Spinal cord (tissue), 10 donors: ENCODE results near the gene UTF1. TPM values are rescaled to one million over a fixed set of nuclear protein-coding genes. Genes with fewer than 3 reads are reported as not detected.

Source experiments
- DNase-seq, 6 donors: peaks; one replicate each; pipeline versions ENCODE4 v3.0.0 to v3.0.0-alpha.2; 2013 to 2015; ENCODE audit warnings: low spot score in 6 of 6, low read depth in 4 of 6
- H3K27ac ChIP-seq: one replicate; pipeline ENCODE4 v1.5.1; 2013; ENCODE audit warnings: low read depth, low read length, control low read depth
- H3K27me3 ChIP-seq: one replicate; pipeline ENCODE4 v1.6.1; 2013; ENCODE audit warnings: low read length; ENCODE audit not compliant: control insufficient read depth, insufficient read depth
- H3K36me3 ChIP-seq: one replicate; pipeline ENCODE4 v1.6.1; 2013; ENCODE audit warnings: low read length; ENCODE audit not compliant: control insufficient read depth, insufficient read depth
- H3K4me1 ChIP-seq: one replicate; pipeline ENCODE4 v1.6.1; 2013; ENCODE audit warnings: low read length; ENCODE audit not compliant: control insufficient read depth, insufficient read depth
- H3K4me3 ChIP-seq: one replicate; pipeline ENCODE4 v1.5.1; 2013; ENCODE audit warnings: low read depth, low read length, control low read depth
- H3K9me3 ChIP-seq: one replicate; pipeline ENCODE4 v1.6.1; 2013; ENCODE audit warnings: low read length; ENCODE audit not compliant: control insufficient read depth, insufficient read depth
- WGBS: methylation state at CpG from one replicate; pipeline ENCODE4 v1.1.5; 2013; ENCODE audit warnings: missing lambda C conversion rate; ENCODE audit not compliant: insufficient coverage; 5-methylcytosine and 5-hydroxymethylcytosine counted together
- polyA plus RNA-seq, 2 donors: library from polyadenylated mRNA; unstranded; fragments of 120-200 nt; gene quantifications; one replicate each; pipeline ENCODE4 v1.2.1, GENCODE V29; 2013; ENCODE audit not compliant: insufficient read length in 2 of 2
- total RNA-seq, 2 donors: library from RNA; depleted of rRNA in 1 of 2; stranded (reverse); fragments of 120-200 nt in 1 of 2; fragments of >200 nt in 1 of 2; gene quantifications; one replicate each; pipeline versions ENCODE4 v1.2.3 to v1.2.4, GENCODE V29; 2013 to 2014
- donor health status: healthy.

UTF1 gene
- total and polyA plus RNA-seq, 4 donors = not detected

DNA sequence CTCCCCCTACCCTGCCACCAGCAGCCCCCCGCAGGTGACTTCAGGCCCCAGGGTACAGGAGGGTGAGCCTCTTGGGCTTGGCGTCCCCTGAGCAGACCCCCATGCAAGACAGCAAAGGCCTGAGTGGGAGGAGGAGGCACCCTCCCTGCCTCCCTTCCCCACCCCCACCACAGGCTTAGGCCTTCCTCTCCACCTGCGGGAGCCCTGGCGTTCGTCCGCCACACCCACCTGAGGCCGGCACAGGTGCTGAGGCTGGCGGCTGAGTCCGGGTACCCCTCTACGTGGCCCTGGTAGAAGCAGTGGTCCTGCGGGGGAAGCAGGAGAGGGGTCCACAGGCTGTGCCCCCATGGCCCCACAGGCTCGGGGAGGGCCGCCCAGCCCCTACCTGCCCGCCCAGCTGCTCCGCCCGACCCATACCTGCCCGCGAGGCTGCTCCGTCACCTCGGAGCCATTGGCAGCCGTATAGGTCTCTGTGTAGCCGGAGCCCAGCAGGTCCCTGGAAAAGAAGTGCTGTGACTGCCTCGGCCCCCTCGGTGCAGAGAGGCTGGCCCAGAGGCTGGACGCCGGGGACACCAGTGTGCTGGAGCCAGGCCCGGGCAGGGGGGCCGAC is 43.6 kb downstream of the UTF1 start:
- Histone ChIP-seq H3K4me1 (peaks cover 9% of the 10 kb centered on the region), H3K4me3 (no peak overlapping the region), H3K9me3 (no peaks in the 10 kb centered on the region), H3K27ac (no peak overlapping the region), H3K27me3 (peaks cover 23% of the 10 kb centered on the region), H3K36me3 (peaks cover 72% of the 10 kb centered on the region)
- DNase-seq = no peak
- 89% methylated on average over 22 of the region's 28 CpGs for WGBS

DNA sequence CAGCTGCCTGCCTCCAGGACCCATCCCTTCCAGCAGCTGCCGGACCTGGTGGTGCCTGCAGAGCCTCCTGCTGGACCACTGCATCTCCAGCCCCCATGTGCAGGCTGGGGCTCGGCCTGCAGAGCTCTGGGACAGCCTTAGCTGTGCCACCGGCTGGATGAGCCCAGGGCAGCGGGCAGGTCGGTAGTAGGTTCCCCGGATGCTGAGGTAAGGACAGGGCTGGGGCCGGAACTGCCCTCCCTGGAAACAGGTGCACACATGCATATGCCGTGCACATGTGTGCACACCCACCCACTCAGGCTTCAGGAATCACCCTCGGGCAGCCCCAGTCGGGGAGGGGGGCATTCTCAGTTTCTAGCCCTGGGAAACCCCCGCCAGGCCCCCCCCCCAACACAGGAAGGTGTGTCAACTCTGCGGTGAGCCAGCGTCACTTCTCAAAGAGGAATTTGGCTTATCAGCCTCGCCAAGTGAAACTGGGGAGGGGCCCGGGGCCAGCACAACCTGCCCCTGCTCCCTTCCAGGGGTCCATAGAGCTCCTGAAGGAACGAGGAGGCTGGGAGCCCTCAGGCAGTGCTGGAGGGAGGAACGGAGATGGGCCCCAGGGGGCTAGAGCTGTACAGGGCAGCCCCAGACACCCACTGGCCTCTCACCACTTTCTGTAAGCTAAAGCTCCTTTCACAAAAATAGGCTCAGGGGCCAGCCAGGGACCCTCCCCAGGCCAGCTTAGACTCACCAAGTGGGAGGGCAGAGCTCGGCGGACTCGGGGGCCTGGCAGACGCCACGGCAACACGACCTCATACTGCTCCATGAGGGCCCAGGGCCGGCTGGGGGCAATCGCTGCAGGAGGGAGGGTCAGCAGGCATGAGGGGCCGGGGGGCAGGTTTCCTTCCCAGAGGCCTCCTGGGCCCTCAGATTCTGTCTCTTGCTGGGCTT is 45.0 kb downstream of the UTF1 start:
- no peaks in the 10 kb centered on the region for H3K9me3 ChIP-seq
- peaks cover 23% of the 10 kb centered on the region for H3K27me3 ChIP-seq
- peaks cover 9% of the 10 kb centered on the region for H3K4me1 ChIP-seq
- no peak overlapping the region for H3K27ac ChIP-seq
- no peak overlapping the region for H3K4me3 ChIP-seq
- DNase-seq = no peak
- WGBS = 51% methylated on average over 24 of the region's 26 CpGs
- peaks cover 72% of the 10 kb centered on the region for H3K36me3 ChIP-seq

DNA sequence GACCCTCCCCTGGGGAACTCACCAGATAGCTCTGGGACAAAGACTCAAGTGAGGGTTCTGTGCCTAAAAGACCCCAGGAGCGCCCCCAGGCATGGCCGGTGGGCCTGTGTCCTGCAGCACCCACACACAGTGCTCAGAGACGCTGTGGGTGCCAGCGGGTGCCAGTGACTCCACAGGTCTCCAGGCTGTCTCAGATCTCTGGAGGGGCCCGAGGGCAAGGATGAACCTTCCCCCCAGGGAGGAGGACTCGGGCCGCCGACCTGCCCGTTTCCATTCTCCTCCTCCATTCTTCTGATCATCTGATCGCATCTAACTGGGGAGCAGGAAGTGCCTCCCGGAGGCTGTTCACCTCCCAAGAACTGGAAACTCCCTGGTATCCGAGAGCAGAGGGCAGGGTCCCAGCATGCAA is 45.7 kb downstream of the UTF1 start:
- peaks cover 72% of the 10 kb centered on the region for H3K36me3 ChIP-seq
- H3K9me3 ChIP-seq = no peaks in the 10 kb centered on the region
- H3K4me3 ChIP-seq = no peak overlapping the region
- DNase-seq = no peak
- no peak overlapping the region for H3K27ac ChIP-seq
- peaks cover 9% of the 10 kb centered on the region for H3K4me1 ChIP-seq
- 35% methylated on average over 12 of the region's 12 CpGs for WGBS
- H3K27me3 ChIP-seq = peaks cover 23% of the 10 kb centered on the region

DNA sequence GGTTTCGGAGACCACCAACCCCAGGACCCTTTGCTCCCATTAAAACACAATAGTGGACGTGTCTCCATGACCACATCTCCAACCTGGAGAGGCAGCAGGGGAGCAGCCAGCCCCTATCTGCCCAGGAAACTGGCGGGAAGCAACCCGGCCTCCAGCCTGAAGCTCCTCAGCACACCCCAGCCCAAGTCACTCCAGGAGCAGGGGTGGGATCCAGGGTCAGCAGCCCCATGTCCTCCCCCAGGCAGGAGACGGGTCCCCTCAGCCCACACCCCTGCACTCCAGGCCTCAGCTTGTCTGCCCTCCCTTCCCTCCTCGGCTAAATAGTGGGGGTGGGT is 46.0 kb downstream of the UTF1 start:
- WGBS = 40% methylated on average over 5 of the region's 6 CpGs

DNA sequence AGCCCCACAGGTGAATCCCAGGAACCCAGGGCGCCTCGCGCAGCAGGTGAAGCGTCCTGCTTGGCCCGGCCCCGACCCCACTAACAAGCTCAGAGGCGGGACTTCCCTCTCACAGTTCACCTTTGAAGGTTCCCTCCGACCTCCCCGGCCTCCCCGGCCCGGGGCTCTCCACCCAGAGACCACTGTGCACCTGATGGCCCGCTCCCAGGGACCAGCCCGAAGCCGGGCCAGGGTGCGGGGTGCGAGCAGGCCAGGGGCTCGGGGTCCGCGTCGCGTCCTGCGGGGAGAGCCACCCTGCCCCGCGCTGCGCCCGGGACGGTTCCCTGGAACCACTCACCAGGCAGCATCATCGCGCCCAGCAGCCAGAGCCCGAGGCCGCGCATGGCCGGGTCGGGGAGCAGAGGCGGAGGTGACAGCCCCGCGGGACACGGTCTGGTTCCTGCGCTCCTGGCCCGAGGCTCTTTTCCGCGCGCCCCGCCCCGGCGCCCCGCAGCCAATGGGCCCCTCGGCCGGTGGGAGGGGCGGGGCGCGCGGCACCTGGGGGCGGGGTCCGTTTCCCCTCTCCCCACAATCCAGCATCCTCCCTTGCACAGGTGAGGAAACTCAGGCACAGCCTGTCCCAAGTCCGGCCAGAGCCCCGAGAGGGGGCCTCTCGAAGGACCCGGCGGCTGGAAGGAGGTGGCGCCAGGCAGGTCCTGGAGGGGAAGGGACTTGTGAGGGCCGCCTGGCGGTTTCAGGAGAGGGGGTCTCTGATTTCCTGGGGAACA is 46.6 kb downstream of the UTF1 start, which contains the start of gene ADAM8:
Gene ADAM8 (minus strand): TSS at position 434 of the 767 bp plus-strand sequence. CDS start 51 bp downstream, at position 383.
- no peak within 1 kb of the TSS for H3K4me3 ChIP-seq
- WGBS = 7% methylated on average over 53 of the region's 63 CpGs
- H3K9me3 ChIP-seq = no peaks in the 10 kb centered on the region
- DNase-seq = no peak
- H3K27ac ChIP-seq = no peak within 1 kb of the TSS
- H3K4me1 ChIP-seq = peaks cover 9% of the 10 kb centered on the region
- peaks cover 23% of the 10 kb centered on the region for H3K27me3 ChIP-seq
- H3K36me3 ChIP-seq = peaks cover 72% of the 10 kb centered on the region

More for the DNA sequence above, 46.0 kb downstream of the UTF1 start:
- Histone ChIP-seq H3K4me3 (no peak overlapping the region), H3K27me3 (peaks cover 23% of the 10 kb centered on the region), H3K27ac (no peak overlapping the region), H3K36me3 (peaks cover 72% of the 10 kb centered on the region), H3K4me1 (peaks cover 9% of the 10 kb centered on the region), H3K9me3 (no peaks in the 10 kb centered on the region)
- DNase-seq = no peak

DNA sequence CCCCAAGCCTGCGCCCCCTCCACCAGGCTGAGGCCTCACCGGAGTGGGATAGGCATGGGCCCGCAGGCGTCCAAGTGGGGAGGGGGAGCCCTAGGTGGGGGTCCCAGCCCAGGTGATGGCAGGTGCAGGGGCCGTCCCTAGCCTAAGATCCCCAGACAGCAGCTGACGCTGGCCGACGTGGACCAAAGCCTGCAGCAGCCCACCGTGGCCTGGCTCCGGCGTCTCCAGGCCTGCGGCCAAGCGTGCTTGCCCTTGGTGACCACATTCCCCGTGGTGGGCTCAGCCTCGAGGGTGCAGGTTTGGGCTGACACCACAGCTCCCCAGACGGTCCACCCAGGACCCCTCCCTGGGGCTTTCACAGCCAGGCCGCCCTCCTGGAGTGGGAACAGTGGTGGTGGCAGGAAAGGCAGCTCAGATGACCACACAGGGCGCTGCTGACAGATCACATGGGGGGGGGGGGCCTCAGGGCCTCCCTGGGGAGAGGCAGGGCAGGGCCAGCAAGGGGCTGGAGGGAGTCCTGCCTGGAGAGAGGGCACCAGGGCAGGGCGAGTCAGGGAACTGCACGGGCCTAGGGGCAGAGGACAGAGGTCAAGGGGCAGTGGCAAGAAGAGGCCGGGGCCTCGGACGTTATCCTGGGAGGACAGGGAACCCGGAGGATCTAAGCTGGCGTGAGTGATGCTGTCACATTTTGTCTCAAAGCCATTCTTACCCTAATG is 47.4 kb downstream of the UTF1 start:
- DNase-seq = no peak
- Histone ChIP-seq H3K4me3 (no peak overlapping the region), H3K9me3 (no peaks in the 10 kb centered on the region), H3K27ac (no peak overlapping the region), H3K4me1 (peaks cover 9% of the 10 kb centered on the region), H3K27me3 (peaks cover 23% of the 10 kb centered on the region), H3K36me3 (peaks cover 74% of the 10 kb centered on the region)
- 67% methylated on average over 21 of the region's 25 CpGs for WGBS

DNA sequence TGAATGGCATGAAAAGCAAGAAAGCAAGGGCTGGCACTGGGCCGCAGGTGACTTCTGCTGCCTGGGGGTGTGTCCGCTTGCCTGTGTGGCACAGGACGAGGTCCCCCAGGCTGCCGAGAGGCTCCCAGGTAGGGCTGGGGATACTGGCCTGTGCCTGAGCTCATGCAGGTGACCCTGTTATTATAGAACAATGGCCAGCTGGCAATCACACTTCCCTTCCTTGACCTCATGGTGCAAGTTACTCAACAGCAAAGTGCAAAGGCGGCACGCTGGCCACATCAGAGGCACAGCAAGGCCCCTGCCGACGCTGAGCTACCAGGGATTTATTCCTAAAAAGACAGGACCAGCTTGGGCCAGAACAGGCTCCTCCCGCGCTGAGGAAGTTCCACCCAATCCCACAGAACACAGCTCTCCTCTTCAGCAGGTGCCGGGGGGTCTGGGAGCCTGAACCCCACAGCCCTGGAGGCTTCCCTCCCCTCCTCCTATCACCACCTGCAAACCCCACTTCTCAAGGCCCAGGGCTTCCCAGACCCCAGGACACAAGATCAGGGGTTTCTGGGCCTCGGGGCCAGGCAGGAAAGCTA is 48.1 kb downstream of the UTF1 start:
- no peak overlapping the region for H3K27ac ChIP-seq
- H3K9me3 ChIP-seq = no peaks in the 10 kb centered on the region
- no peak for DNase-seq
- peaks cover 23% of the 10 kb centered on the region for H3K27me3 ChIP-seq
- H3K4me1 ChIP-seq = peaks cover 9% of the 10 kb centered on the region
- 84% methylated on average over 12 of the region's 12 CpGs for WGBS
- peaks cover 74% of the 10 kb centered on the region for H3K36me3 ChIP-seq
- no peak overlapping the region for H3K4me3 ChIP-seq

DNA sequence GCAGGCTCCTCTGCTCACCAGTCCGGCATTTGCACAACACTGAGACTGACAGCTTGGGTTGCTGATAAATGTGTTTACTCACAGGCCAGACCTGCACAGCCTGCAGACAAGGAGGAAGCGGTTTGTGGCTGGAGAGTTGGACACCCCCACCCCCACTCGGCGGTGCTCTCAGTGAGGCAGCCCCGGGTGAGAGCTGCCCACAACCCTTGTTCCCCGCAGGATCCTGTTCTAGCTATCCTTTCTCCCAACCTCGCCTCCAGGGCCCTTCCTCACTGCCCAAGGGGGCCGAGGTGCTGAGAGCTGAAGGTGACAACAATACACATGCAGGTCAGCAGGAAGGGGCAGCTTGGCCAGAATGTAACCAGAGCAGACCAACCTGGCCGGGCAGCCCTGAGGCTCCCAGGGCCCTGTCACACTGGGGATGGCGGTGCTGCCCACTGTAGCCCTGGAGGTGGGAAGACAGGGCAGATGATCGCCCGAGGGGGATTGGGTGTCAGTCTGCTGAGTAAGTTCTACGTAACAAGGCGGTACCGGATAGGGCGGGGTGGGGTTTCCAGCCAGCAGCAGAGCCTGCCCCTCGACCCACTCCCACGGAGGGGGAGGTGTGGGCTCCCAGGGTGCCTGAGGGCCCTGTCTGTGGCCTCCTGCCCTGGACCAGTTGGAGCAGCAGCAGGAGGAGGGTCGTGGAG is 48.7 kb downstream of the UTF1 start:
- no peak for DNase-seq
- Histone ChIP-seq H3K36me3 (peaks cover 74% of the 10 kb centered on the region), H3K4me1 (peaks cover 9% of the 10 kb centered on the region), H3K4me3 (no peak overlapping the region), H3K27me3 (peaks cover 23% of the 10 kb centered on the region), H3K9me3 (no peaks in the 10 kb centered on the region), H3K27ac (no peak overlapping the region)
- 69% methylated on average over 18 of the region's 19 CpGs for WGBS
